Keratinocyte (primary cell): ENCODE measurements around the gene SIM1.

Experiments used
- CTCF ChIP-seq, 3 experiments: IDR thresholded peaks in 1 of 3; conservative IDR thresholded peaks in 1 of 3; optimal IDR thresholded peaks in 1 of 3; 2 replicates in 2 of 3; 3 replicates in 1 of 3; pipeline versions ENCODE3 to v1.5.1; 2011; ENCODE audit warnings: low read length in 3 of 3, mild to moderate bottlenecking in 3 of 3, moderate library complexity in 2 of 3, control low read depth in 1 of 3, inconsistent platforms in 1 of 3; ENCODE audit not compliant: insufficient read depth in 2 of 3; ENCODE audit errors: extremely low read depth in 1 of 3
- EZH2 ChIP-seq: IDR thresholded peaks from one replicate; pipeline ENCODE4 v1.6.1; 2012; ENCODE audit warnings: inconsistent platforms, mild to moderate bottlenecking, low read length, moderate library complexity

- no peak for TF ChIP-seq CTCF (optimal IDR thresholded peaks at IDR 0.05 in 1 of 3, IDR thresholded peaks at IDR 0.05 in 1 of 3, conservative IDR thresholded peaks at IDR 0.05 in 1 of 3; ENCODE audit: extremely low read depth in 1 of 3, insufficient read depth in 2 of 3, low read length in 3 of 3)
- no peak for TF ChIP-seq EZH2
These were observed 11.0 kb upstream of the SIM1 start for GRCh38 chr6:100475554-100476320.
